ENCODE measurements around the gene C9orf85. TPM values are rescaled to one million over a fixed set of nuclear protein-coding genes. Genes with fewer than 3 reads are reported as not detected.

C9orf85 gene
- total and polyA plus RNA-seq, 2 of the 4 experiments (the other 2 are of a cell fraction) = 4.3 to 8.4 TPM

- Histone ChIP-seq H3K23ac (ENCODE audit: low read depth, low read length) (no peak overlapping the region), H2AFZ (replicated peaks; ENCODE audit: low read length, poor library complexity) (no peak overlapping the region), H3K9ac (ENCODE audit: low read depth, low read length) (no peak overlapping the region), H3K9me3 (ENCODE audit: control insufficient read depth, insufficient read depth, low read length) (no peaks in the 10 kb centered on the region), H3K4me1 (ENCODE audit: control insufficient read depth, insufficient read depth, low read length) (no peaks in the 10 kb centered on the region), H2BK120ac (ENCODE audit: low read depth, low read length) (no peak overlapping the region), H2BK5ac (ENCODE audit: low read depth, low read length, poor library complexity, severe bottlenecking) (no peak overlapping the region), H3K14ac (replicated peaks; ENCODE audit: low read depth, low read length) (no peak overlapping the region), H2BK15ac (ENCODE audit: low read depth, low read length) (no peak overlapping the region), H3K79me1 (ENCODE audit: low read depth in 1 of 2, low read length in 2 of 2) (peaks cover 3% of the 10 kb centered on the region in 2 experiments; a peak in 3 of 4 replicates), H3K4me3 (ENCODE audit: insufficient read depth, low read depth, low read length) (no peak overlapping the region), H4K8ac (ENCODE audit: low read depth in 2 of 2, low read length in 2 of 2) (no peak overlapping the region), H3K4ac (ENCODE audit: low read depth, low read length) (no peak overlapping the region), H3K18ac (ENCODE audit: low read depth, low read length) (no peak overlapping the region), H2AK9ac (replicated peaks; ENCODE audit: low read depth, low read length, poor library complexity) (no peak overlapping the region), H4K5ac (ENCODE audit: low read depth, low read length) (no peak overlapping the region), H3K56ac (ENCODE audit: extremely low read depth, insufficient read depth, low read length) (no peak overlapping the region), H3K4me2 (ENCODE audit: low read depth, low read length) (no peak overlapping the region), H4K91ac (ENCODE audit: insufficient read depth, low read depth, low read length) (no peak overlapping the region), H3K36me3 (ENCODE audit: control insufficient read depth, insufficient read depth, low read length) (0 out of 2 replicates have a peak, but pooled peaks cover 1% of the 10 kb centered on the region), H3K9me1 (ENCODE audit: insufficient read depth, low read length) (no peaks in the 10 kb centered on the region), H4K20me1 (ENCODE audit: insufficient read depth, low read length) (no peaks in the 10 kb centered on the region), H3K27ac (ENCODE audit: insufficient read depth, low read length) (no peak overlapping the region), H2AK5ac (ENCODE audit: low read depth, low read length) (no peak overlapping the region), H2BK20ac (ENCODE audit: low read depth, low read length) (no peak overlapping the region), H3K27me3 (ENCODE audit: control insufficient read depth, insufficient read depth, low read length) (no peaks in the 10 kb centered on the region)
- TF ChIP-seq RAD21 (IDR thresholded peaks at IDR 0.05; ENCODE audit: low read length) (no peak), CHD1 (IDR thresholded peaks at IDR 0.05; ENCODE audit: low read depth, low read length) (no peak), MXI1 (IDR thresholded peaks at IDR 0.05; ENCODE audit: borderline replicate concordance, low read depth, low read length) (no peak), MAFK (IDR thresholded peaks at IDR 0.05; ENCODE audit: low read depth, low read length) (no peak), CEBPB (IDR thresholded peaks at IDR 0.05; ENCODE audit: low read depth, low read length) (no peak), FOS (IDR thresholded peaks at IDR 0.05; ENCODE audit: low read depth, low read length) (no peak), BHLHE40 (IDR thresholded peaks at IDR 0.05; ENCODE audit: low read depth, low read length) (no peak), NFE2L2 (IDR thresholded peaks at IDR 0.05; ENCODE audit: low read depth, low read length) (no peak), ELK1 (IDR thresholded peaks at IDR 0.05; ENCODE audit: borderline replicate concordance, low read depth, low read length) (no peak), CTCF (conservative IDR thresholded peaks at IDR 0.05; ENCODE audit: low read depth, low read length) (no peak), MAZ (IDR thresholded peaks at IDR 0.05; ENCODE audit: borderline replicate concordance, low read depth, low read length) (no peak), POLR2A (IDR thresholded peaks at IDR 0.05; ENCODE audit: low read depth, low read length) (no peak), RCOR1 (IDR thresholded peaks at IDR 0.05; ENCODE audit: insufficient replicate concordance, low read length) (no peak), USF2 (IDR thresholded peaks at IDR 0.05; ENCODE audit: low read depth, low read length) (no peak), RFX5 (IDR thresholded peaks at IDR 0.05; ENCODE audit: low read depth, low read length) (no peak), SMC3 (IDR thresholded peaks at IDR 0.05; ENCODE audit: low read depth, low read length) (no peak)
- DNase-seq (no peak), ATAC-seq (ENCODE audit: low read depth) (no peak)
- WGBS, 2 experiments (ENCODE audit: extremely low coverage in 2 of 2, insufficient read length in 1 of 2) = no CpG with 5 or more reads among the region's 1 CpG
- ChIA-PET POLR2A (ENCODE audit: unreplicated experiment) (no interaction called here), CTCF (no interaction called here)
- BruUV-seq (replicated peaks) = no TSS peak
- in situ Hi-C loops (cut with MboI; ENCODE audit: low sequenced_read_pairs) = no loop called here
- dilution Hi-C loops (cut with HindIII; ENCODE audit: low sequenced_read_pairs, unreplicated experiment) = no loop called here
- intact Hi-C loops (cut with micrococcal nuclease) = loop anchor here (2.0 kb wide), 1 partner anchor 19 kb away; no protein-coding TSS in a partner anchor
Measured at GRCh38 chr9:71955300-71955915, 44.0 kb downstream of the C9orf85 start.
